Ishikawa (cell line): ENCODE results near the gene SMYD3.

Experiments
- CEBPB ChIP-seq: IDR thresholded peaks from 2 replicates; pipeline ENCODE4 v1.6.1; 2012
- CREB1 ChIP-seq: IDR thresholded peaks from 2 replicates; pipeline ENCODE4 v1.6.1; 2012; ENCODE audit warnings: low read depth
- EGR1 ChIP-seq: IDR thresholded peaks from 2 replicates; pipeline ENCODE4 v1.6.1; 2012
- EP300 ChIP-seq: IDR thresholded peaks from 2 replicates; pipeline ENCODE4 v1.6.1; 2012; ENCODE audit warnings: borderline replicate concordance
- FOXM1 ChIP-seq: IDR thresholded peaks from 2 replicates; pipeline ENCODE4 v1.6.1; 2012; ENCODE audit warnings: low read depth, borderline replicate concordance
- MAX ChIP-seq: IDR thresholded peaks from 2 replicates; pipeline ENCODE4 v1.6.1; 2012
- NFIC ChIP-seq: IDR thresholded peaks from 2 replicates; pipeline ENCODE4 v1.6.1; 2012
- RAD21 ChIP-seq: IDR thresholded peaks from 2 replicates; pipeline ENCODE4 v1.6.1; 2012; ENCODE audit warnings: low read depth
- REST ChIP-seq: IDR thresholded peaks from 2 replicates; pipeline ENCODE4 v1.6.1; 2012; ENCODE audit warnings: low read depth, mild to moderate bottlenecking
- TAF1 ChIP-seq: IDR thresholded peaks from 2 replicates; pipeline ENCODE4 v1.6.1; 2012; ENCODE audit warnings: low read depth, mild to moderate bottlenecking
- TCF12 ChIP-seq: IDR thresholded peaks from 2 replicates; pipeline ENCODE4 v1.6.1; 2012; ENCODE audit warnings: low read depth
- TEAD4 ChIP-seq: IDR thresholded peaks from 2 replicates; pipeline ENCODE4 v1.6.1; 2012
- USF1 ChIP-seq: IDR thresholded peaks from 2 replicates; pipeline ENCODE4 v1.6.1; 2012
- YY1 ChIP-seq: IDR thresholded peaks from 2 replicates; pipeline ENCODE4 v1.6.1; 2012; ENCODE audit warnings: low read depth
- ZBTB7A ChIP-seq: IDR thresholded peaks from 2 replicates; pipeline ENCODE4 v1.6.1; 2012; ENCODE audit warnings: low read depth

Gene SMYD3

GRCh38 chr1:246086191-246086590 lies 420.9 kb downstream of the SMYD3 start:
- no peak for TF ChIP-seq YY1
- no peak for TF ChIP-seq TEAD4
- TF ChIP-seq CREB1, result no peak
- TF ChIP-seq MAX, result no peak

- TF ChIP-seq TCF12 (no peak), CREB1 (no peak), REST (no peak), MAX (no peak), TAF1 (no peak), YY1 (no peak), EP300 (no peak), FOXM1 (no peak), RAD21 (no peak), NFIC (no peak), ZBTB7A (no peak), EGR1 (no peak), TEAD4 (no peak), USF1 (no peak)
These were observed 423.7 kb downstream of the SMYD3 start for GRCh38 chr1:246083416-246083815.

GRCh38 chr1:246081856-246082668 lies 425.0 kb downstream of the SMYD3 start:
- TF ChIP-seq NFIC, result no peak
- no peak for TF ChIP-seq CREB1
- no peak for TF ChIP-seq TAF1
- no peak for TF ChIP-seq TCF12
- TF ChIP-seq ZBTB7A, result no peak

- no peak for TF ChIP-seq EGR1
- TF ChIP-seq CREB1, result no peak
- TF ChIP-seq EP300, result no peak
- no peak for TF ChIP-seq ZBTB7A
- TF ChIP-seq TEAD4, result no peak
- TF ChIP-seq RAD21, result no peak
- TF ChIP-seq MAX, result no peak
- TF ChIP-seq NFIC, result no peak
- no peak for TF ChIP-seq USF1
- no peak for TF ChIP-seq FOXM1
- TF ChIP-seq TCF12, result no peak
- TF ChIP-seq YY1, result no peak
- TF ChIP-seq REST, result no peak
- no peak for TF ChIP-seq CEBPB
- TF ChIP-seq TAF1, result no peak
These were observed 425.9 kb downstream of the SMYD3 start for GRCh38 chr1:246081138-246081702.

- TF ChIP-seq USF1 (no peak), FOXM1 (no peak), TCF12 (no peak), YY1 (no peak), TAF1 (no peak), CREB1 (no peak), EP300 (no peak), RAD21 (no peak), MAX (no peak), NFIC (no peak), REST (no peak), CEBPB (no peak), TEAD4 (no peak), ZBTB7A (no peak), EGR1 (no peak)
These were observed 427.0 kb downstream of the SMYD3 start for GRCh38 chr1:246080031-246080430.
